HL-60 (cell line): ENCODE results near the gene RAET1L.

ENCODE experiments used
- CTCF ChIP-seq: IDR thresholded peaks from one replicate; pipeline ENCODE4 v1.5.1; 2011; ENCODE audit warnings: low read length, control low read depth, inconsistent platforms; ENCODE audit not compliant: insufficient read depth
- POLR2AphosphoS5 ChIP-seq: IDR thresholded peaks from 2 replicates; pipeline ENCODE4 v1.6.1; 2012; ENCODE audit warnings: low read depth

- TF ChIP-seq CTCF (no peak), POLR2AphosphoS5 (no peak)
Measured at GRCh38 chr6:150057501-150057951, 32.2 kb upstream of the RAET1L start.
